Panc1 (cell line): Measurements from ENCODE around the gene CMPK1.

ENCODE experiments used
- CTCF ChIP-seq: fragments of 450-650 bp; IDR thresholded peaks from 2 replicates; pipeline ENCODE4 v1.5.1; 2017; ENCODE audit warnings: mild to moderate bottlenecking
- POLR2AphosphoS5 ChIP-seq: IDR thresholded peaks from 2 replicates; pipeline ENCODE4 v1.6.1; 2012; ENCODE audit warnings: mild to moderate bottlenecking, low read depth, low read length, moderate library complexity
- REST ChIP-seq, 2 experiments: IDR thresholded peaks; 2 replicates each; pipeline ENCODE4 v1.6.1; 2011 to 2012; ENCODE audit warnings: low read depth in 2 of 2, control low read depth in 1 of 2, low read length in 1 of 2, mild to moderate bottlenecking in 1 of 2, moderate library complexity in 1 of 2; ENCODE audit not compliant: insufficient read depth in 1 of 2
- SIN3A ChIP-seq: IDR thresholded peaks from 2 replicates; pipeline ENCODE4 v1.6.1; 2012; ENCODE audit warnings: low read depth, mild to moderate bottlenecking, low read length, moderate library complexity, borderline replicate concordance; ENCODE audit not compliant: insufficient read depth

- no peak for TF ChIP-seq CTCF
- no peak for TF ChIP-seq SIN3A
- no peak for TF ChIP-seq REST (IDR thresholded peaks at IDR 0.05; ENCODE audit: insufficient read depth in 1 of 2, low read depth in 2 of 2, low read length in 1 of 2)
- TF ChIP-seq POLR2AphosphoS5 = no peak
These were observed 52.7 kb downstream of the CMPK1 start for GRCh38 chr1:47386268-47386667.
